Stimulated activated CD8-positive, alpha-beta memory T cell treated with anti-CD3 and anti-CD28 coated beads, Interleukin-15, amount 100 ng/mL, for 4 hours (primary cell): ENCODE data around the gene CAMSAP2.

Experiments used
- DNase-seq, 2 donors: peaks; one replicate each; pipeline ENCODE4 v3.0.0-alpha.2; 2020; ENCODE audit warnings: low read depth in 2 of 2

The CAMSAP2 gene

DNA sequence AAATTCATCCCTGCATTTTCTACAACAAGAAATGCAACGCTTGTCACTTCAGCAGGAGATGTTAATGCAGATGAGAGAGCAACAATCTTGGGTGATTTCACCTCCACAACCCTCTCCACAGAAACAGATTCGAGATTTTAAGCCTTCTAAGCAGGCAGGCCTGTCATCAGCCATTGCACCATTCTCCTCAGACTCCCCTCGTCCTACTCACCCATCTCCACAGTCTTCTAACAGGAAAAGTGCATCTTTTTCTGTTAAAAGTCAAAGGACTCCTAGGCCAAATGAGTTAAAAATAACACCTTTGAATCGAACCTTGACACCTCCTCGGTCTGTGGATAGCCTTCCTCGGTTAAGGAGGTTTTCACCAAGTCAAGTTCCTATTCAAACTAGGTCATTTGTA lies 110.7 kb downstream of the CAMSAP2 start:
- no peak for DNase-seq

DNA sequence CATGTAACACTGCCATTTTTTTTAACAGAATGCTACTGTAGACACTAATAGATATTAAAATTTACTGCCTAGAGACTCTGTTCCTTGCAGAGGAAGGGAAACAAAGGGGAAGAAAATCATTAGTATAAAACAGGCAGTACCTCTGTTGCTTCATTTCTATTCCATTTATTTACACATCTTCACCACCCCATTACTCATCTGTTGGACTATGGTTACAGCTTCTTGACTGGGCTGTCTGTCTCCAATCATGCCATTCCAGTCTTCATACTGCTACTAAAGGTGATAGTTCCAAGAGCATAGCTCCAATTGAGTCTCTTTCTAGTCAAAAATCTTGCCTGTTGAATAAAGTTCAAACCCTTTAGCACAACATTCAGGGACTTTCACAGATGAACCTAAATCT lies 111.9 kb downstream of the CAMSAP2 start:
- no peak for DNase-seq

DNA sequence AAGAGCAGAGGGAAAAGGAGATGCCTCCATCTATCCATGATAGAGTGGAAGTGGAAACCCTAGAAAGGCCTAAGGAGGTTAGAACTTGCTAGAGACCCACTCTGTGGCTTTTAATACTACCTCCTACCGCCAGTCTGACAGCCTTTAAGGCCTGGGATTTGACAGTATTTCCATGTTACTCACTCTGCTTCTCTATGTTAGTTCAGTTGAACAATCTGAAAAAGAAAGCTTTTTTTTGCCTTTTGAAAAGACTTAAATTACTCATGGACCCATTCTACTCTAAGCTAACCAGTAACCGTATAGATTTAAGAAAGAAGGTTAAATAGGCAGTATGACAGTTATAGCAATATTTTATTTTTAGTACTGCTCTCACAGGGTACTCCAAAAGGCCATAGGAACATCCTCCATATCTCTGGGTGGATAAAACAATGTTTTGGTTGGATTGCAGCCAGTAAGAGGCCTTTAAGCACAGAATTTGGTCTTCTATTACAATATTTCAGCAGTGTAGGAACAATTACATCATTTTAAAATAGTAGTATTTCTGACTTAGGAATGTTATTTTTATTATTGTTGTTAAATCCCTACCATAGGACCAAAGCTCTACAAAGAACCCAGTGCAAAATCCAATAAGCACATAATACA lies 118.1 kb downstream of the CAMSAP2 start:
- no peak for DNase-seq

DNA sequence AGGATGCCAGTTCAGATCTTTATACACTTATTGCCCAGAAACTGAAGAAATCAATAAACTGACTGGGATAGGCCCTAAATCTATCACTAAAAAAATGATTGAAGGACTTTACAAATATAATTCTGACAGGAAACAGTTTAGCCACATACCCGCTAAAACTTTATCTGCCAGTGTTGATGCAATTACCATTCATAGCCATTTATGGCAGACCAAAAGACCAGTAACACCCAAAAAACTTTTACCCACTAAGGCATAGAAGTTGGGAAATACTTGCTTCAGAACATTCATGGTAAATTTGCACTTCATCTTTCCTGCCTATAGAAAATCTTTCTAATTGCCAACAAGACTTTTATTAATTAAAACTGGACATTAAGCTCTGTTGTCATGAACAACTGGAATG lies 119.1 kb downstream of the CAMSAP2 start:
- no peak for DNase-seq

DNA sequence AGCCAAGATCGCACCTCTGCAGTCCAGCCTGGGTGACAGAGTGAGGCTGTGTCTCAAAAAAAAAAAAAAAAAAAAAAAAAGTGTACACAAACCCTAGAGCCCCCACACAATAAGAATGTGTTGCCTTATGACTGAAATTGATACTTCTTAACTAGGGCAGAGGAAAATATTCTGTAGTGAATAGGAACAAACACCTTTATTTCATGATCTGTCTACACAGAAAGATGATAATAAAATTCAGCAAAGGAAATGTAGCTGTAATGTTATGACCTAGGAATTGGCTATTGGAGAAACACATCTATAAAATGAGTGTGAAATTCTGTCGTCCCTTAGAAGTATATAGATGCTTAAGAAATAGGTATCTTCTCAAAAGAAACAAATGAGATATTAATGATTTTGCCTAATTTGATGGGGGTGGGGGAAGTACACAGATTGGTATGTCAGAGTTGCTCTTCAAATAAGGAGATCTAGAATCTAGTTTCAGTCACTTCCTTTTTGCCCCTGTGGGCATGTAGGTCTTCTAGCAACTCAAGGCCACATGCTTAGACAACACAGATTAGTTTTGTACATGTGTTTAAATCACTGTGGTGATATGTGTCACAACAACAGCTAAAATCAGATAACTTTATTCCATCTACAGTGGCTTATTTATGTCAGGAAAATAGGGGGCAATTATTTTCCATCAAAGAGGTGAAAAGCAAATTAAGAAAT lies 123.4 kb downstream of the CAMSAP2 start:
- no peak for DNase-seq

DNA sequence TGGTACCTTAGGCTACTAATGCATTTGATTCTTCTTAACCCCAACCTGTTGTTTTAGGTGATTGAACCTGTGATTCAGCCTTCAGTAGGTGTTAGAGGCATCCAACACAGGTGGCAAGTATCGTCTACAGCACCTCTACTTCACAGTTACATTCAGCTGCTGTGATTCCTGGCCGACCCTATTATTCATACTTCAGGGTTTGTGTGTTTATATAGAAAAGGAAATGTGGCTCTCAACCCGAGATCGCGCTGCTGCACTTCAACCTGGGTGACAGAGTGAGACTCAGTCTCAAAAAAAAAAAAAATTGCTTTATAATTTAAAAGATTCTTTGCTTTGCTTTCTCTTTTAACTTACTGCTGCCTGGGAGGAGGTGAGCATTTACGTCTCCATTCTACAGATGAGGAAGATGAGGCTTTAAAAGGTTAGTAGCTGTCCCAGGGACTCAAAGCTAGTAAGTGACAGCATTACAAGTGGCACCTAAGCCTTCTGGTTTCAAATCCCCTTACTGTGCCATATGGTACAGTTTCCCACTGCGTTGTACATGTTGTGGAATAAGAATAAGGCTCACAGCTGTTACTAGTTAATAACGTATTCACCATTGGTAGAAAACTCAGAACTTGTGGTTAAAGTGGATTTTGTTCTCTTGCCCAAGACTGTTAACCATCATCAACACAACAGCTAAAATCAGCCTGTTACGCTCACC lies 124.2 kb downstream of the CAMSAP2 start:
- DNase-seq, result no peak

DNA sequence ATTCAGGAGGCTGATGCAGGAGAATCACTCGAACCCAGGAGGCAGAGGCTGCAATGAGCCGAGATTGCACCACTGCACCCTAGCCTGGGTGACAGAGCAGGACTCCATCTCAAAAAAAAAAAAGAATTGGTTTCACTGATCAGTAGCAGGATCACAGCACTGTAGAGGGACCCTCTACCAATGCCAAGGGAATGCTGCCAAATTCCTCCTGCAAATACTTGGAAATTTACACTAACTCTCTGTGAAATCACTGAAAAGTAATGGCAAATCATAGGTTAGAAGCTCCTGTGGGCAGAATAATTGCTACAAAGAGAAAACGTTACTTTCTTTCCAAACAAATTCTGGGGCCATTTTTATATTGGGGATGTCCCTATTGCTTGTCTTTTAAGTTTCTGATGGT lies 127.4 kb downstream of the CAMSAP2 start:
- DNase-seq, result no peak

DNA sequence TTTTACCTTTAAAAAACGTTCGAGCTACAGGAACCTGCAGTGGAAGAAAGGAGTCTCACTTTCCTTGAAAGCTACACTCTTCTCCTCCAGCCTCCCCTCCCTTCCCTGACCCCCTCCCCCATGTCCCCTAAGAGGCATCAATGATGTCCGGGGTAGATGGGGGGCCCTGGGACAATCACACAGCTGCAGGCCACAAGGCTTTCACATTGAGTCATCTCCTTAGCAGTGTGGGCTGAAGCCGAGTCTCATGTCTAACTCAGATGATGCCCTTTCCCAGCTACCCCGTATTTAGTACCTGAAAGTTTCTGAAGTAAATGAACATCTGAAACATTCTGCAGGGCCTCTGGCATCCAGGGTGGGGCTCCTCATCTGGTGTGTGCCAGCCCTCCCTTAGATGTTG lies 127.8 kb downstream of the CAMSAP2 start:
- no peak for DNase-seq

DNA sequence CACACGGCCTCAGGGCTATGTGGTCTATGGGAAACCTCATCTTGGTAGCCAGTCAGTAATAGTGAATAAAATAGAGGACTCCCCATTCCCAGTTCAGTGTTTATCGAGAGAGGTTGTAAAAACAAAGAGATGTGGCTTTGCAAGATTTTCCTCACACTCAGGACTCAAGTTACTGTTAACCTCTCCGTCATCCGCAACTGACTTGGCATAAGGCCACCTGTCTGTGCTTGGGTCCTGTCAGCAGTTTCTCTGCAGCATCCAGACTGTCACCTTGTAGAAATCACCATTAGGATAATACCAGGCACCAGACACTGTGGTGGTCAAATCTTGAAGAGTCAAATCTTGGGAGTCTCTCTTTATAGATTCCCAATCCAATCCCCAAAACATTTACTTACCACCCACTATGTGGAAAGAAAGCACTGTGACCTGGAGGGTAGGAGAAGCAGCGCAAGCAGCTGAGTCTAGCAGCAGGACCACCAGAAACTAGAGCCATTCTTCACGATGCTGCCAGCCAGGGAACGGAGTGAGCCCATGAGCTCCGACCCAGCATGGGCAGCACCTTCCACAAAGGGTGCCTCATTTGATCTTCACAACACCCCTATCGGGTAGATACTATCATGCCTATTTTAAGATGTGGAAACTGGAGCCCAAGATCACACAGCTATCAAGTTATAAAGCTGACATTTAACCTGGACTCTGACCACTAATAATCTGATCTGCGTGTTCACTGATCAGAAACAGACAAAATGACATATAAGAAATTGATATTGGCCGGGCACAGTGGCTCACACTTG lies 128.5 kb downstream of the CAMSAP2 start:
- no peak for DNase-seq

DNA sequence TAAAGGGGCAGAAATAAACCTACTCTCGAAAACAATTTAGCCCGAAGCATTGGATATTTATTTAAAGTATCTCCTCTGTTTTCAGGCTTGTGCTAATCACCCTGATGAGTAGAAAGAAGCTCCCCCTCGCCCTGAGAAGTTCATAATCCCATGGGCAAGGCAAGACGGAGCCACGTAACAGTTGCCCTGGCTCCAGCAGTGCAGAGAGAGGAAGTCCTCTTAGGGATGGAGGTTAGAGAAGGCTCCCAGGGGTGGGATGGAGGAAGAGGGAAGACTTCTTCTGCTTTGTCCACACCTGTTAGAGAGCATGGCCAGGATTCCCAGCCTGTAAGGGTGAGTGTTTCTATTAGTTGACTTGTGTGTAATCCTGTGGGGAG lies 130.7 kb downstream of the CAMSAP2 start:
- DNase-seq, result no peak

DNA sequence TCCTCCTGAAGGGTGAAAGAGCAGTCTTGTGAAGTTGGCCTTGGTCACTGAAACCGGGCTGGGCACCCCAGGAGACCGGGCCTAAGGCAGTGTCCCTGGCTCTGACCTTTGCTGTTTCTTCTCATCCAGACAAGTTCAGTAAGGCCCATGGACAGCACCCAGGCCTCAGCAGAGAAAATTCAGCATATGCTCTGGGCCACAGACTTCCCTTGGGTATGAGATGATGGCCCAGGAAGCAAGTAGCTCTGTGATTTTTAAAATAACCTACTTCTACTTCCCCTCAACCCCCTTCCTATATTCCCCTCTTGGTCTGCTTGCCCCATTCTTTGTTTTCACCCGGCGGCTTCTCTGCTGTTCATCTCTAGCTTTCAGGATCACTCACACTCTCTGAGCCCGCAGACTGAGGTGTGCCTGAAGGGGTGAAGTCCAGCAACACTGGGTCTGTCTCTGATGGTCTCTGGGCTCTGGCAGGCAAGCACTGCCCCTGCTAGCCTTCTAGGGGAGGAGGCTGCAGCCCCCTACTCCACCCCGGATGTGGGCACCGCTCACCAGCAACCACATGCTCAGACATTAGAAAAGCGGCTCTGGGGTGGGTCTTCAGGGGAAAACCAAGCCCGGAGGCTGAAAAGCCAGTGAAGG lies 131.2 kb downstream of the CAMSAP2 start:
- DNase-seq, result no peak

DNA sequence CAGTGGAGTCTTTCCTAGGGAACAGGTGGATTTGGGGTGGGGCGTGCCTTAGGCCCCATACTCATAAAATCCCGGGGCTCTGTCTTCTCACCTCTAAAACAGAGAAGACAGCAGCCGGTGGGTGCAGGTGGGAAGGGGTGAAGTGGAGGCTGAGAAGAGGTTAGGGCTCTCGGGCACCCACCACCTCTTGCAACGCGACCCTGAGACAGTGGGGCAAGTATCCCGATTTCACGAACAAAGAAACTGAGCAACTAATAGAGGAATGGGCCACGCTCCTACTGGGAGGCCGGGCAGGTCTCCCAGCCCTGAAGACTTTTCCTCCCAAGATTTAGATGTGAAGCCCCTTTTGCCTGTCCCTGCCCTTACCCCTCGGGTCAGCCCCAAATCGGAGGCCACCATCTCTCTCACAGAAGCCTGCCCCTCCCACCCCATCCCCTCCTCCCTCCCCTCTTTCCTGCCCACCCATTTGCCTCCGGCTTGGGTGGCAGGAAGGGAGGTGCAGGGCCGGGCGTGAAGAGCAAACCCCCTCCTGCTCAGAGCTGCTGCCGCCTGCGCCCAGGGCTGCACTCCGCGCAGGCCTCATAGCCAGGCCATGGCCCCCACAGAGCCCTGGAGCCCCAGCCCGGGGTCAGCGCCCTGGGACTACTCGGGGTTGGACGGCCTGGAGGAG lies 133.9 kb downstream of the CAMSAP2 start, which contains the start of gene GPR25:
TSS of gene GPR25 (plus strand) at position 536 of the 670 bp plus-strand sequence. CDS start at position 593, 57 bp downstream.
- no peak for DNase-seq

DNA sequence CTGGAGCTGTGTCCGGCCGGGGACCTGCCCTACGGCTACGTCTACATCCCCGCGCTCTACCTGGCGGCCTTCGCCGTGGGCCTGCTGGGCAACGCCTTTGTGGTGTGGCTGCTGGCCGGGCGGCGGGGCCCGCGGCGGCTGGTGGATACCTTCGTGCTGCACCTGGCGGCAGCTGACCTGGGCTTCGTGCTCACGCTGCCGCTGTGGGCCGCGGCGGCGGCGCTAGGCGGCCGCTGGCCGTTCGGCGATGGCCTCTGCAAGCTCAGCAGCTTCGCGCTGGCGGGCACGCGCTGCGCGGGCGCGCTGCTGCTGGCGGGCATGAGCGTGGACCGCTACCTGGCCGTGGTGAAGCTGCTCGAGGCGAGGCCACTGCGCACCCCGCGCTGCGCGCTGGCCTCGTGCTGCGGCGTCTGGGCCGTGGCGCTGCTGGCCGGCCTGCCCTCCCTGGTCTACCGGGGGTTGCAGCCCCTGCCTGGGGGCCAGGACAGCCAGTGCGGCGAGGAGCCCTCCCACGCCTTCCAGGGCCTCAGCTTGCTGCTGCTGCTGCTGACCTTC lies 134.5 kb downstream of the CAMSAP2 start:
- DNase-seq, result no peak

DNA sequence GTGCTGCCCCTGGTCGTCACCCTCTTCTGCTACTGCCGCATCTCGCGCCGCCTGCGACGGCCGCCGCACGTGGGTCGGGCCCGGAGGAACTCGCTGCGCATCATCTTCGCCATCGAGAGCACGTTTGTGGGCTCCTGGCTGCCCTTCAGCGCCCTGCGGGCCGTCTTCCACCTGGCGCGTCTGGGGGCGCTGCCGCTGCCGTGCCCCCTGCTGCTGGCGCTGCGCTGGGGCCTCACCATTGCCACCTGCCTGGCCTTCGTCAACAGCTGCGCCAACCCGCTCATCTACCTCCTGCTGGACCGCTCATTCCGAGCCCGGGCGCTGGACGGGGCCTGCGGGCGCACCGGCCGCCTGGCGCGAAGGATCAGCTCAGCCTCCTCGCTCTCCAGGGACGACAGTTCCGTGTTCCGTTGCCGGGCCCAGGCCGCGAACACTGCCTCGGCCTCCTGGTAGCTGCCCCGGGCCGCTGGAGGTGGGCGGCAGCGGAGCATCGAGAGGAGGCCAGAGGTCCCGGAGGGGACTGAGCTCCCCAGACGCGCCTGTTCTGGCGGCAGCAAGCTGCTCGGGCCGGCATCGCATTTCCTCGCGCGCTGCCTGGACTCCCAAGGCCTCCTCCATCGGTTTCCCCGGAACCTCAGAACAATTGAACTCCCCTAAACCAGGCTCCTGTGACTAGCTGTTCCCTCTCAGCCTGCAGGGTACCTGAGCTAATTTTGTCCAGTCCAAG lies 135.1 kb downstream of the CAMSAP2 start:
- DNase-seq, result no peak

DNA sequence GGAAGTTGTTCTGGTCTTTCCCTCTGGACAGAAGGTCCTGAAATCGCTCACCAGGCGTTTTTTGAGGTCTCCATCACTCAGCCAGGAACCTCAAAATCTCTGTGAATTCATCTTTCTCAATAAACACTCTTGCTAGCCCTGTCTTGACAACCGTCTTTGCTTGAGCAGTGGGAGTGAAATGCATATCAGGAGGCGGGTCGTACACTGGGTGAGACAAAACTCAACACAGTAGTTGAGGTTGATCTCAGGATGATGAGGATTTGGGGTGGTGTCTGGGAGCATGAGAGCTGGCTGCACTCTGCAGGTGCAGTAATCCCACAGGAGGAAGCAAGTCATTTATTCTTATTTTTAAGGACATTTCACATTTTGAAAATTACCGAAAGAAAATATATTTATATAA lies 136.0 kb downstream of the CAMSAP2 start:
- DNase-seq, result no peak

DNA sequence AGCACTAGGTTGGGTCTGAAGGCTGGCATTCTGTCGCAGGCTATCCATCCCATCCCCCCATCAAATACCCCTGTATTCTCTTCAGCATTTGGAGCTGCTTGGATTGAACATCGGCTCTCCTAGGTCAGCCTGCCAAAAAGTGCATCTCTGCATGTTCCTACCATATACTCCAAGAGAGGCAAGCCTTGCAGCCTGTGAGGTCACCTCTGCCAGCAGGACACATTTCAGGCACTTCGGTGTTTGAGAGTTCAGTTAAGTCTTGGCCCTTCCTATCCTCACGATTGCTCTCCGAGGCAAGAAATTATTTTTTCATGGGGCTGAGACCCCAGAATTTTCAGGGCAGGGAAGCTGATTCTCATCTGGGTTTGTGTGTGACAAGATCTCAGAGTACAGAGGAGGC lies 136.7 kb downstream of the CAMSAP2 start:
- no peak for DNase-seq

DNA sequence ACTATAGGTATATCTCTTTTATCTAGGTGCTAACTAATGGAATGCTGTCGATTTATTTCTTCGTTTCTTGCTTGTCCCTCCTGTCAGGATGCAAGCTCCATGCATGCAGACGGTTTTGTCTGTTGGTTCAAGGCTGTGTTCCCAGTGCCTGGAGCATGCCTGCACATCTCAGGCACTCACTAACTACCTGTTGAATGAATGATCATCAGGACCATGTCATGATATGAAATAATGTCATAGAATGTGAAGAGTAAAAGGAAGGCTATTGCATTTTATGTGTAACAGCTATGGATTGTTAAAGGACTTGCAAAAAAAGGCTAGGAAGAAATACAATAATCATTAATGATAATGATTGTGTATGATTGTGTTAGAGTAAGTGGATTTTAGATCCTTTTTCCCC lies 138.3 kb downstream of the CAMSAP2 start:
- no peak for DNase-seq

DNA sequence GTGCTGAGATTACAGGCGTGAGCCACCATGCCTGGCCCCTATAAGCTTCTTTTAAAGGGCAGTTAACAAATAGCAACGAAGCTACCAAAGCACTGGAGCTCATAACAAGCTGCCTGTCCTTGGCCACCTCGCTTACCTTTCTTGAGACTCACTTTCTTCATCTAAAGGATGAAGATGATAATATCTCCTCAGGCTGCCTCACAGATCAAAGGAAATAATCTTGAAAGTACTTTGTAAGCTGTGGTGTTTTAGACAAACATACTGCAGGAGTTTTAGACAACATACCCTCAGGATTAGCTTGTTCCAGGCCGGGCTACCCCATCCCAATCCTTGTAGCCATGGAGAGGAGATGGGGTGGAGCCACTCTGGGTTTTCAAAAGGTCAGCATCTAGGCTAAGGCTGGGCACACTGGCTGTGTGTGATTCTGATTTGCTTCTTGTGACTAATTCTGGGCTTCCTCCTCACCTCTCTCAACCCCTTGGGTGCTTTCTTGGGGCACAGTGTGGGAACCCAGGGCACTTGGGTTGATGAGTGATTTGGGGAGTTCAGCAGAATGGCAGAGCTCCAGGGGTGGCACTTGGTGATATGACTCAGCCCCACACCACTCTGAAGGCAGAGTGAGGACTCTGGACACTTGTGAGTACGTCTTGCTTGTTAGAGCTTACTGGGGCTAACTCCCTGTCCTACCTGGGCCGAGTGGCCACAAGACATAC lies 139.3 kb downstream of the CAMSAP2 start:
- DNase-seq, result peak in 1 of 2 donors; percentile 22

DNA sequence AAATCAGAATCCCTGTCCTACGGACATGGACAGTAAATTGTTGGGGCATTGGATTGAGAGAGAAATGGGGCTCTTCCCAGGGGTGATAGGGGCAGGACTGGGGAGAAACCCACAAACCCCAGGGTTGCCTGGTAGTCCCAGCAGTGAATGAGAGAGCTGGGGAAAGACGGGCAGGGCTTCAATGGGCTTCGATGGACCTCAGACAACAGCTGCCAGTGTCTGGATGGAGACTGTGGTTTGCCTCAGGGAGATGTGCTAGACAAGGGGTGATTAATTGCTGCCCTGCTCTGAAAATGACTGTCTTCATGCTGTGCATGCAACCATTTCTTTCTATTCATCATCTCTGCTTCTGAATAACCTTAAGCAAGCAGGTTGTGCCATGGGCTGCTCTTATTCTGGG lies 141.5 kb downstream of the CAMSAP2 start:
- no peak for DNase-seq

DNA sequence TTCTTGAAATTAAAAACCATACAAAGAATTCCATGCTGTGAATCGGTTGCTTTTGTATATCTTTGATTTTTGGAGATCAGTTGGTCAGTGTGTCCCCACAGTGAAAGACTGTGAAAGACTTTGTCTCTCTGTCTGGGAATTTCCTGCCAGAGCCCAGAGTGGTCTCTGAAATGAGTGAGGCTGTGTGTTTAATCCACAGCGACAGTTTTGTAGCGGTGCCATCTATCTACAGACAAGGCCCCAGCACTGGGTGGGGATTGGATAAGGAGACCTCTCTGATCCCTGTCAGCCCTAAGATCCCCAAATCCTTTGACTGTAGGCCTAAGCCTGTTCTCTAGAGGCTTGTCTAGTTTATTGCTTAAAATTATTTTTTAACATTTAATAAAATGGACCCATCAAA lies 144.4 kb downstream of the CAMSAP2 start:
- DNase-seq, result no peak
